GM18499 (cell line): ENCODE results near the gene TUT4.

ENCODE experiments used
- ATAC-seq: cut with Tn5 transposase; IDR thresholded peaks from one replicate; pipeline ENCODE4 v1.9.1; 2021; ENCODE audit warnings: moderate number of reproducible peaks; ENCODE audit not compliant: insufficient read depth, unreplicated experiment

The TUT4 gene

GRCh38 chr1:52420713-52421112, 132.2 kb downstream of the TUT4 start:
- no peak for ATAC-seq

GRCh38 chr1:52416811-52417210, 136.1 kb downstream of the TUT4 start:
- ATAC-seq = no peak

DNA sequence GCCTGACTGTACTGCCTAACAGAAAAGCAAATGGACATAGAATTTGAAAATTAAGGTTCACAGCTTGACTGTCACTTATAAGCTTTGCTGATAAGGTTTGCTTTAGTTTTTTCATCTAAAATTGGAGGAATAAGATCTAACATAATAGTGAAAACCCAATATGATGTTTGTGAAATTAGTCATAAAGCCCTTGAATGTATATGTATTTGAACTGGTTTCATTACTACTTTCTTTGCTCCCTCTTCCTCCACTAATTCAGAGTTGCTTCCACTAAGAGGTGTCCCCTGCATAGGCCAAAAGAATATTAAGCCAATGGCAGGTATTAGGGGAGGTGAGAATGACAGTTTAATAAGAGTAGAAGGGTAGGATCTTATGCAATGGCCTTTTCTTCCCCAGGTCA, 137.9 kb downstream of the TUT4 start:
- no peak for ATAC-seq

GRCh38 chr1:52413410-52413989, 139.4 kb downstream of the TUT4 start:
- no peak for ATAC-seq

GRCh38 chr1:52404975-52405338, 147.9 kb downstream of the TUT4 start:
- ATAC-seq = no peak

- ATAC-seq = peak; percentile 66
Observed at GRCh38 chr1:52404116-52404974, 148.5 kb downstream of the TUT4 start, which contains the start of the genes ORC1 and PRPF38A. Gene ORC1, minus strand, starts transcription at chr1:52404423. Its CDS starts 2,200 bp downstream, at chr1:52402223. Gene PRPF38A, plus strand, starts transcription at chr1:52404602. Its CDS starts 148 bp downstream, at chr1:52404750.

- ATAC-seq = peak; percentile 21
Observed at GRCh38 chr1:52403566-52404115, 149.3 kb downstream of the TUT4 start.

DNA sequence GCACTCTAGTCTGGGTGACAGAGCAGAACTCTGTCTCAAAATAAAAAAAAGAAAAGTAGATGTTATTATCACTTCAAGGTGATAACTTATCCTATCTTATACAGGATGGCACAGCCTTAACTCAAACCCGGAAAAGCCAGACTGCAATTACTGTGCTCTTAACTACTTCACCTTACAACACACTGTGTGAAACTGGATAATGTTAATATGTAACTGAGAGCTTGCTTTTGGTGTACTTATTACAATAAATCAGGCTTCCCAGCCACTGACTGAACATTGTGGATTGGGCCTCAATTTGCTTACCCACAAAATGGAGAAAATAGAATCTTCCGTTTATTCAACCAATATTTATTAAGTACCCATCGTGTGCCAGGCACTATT, 150.0 kb downstream of the TUT4 start:
- ATAC-seq = no peak

DNA sequence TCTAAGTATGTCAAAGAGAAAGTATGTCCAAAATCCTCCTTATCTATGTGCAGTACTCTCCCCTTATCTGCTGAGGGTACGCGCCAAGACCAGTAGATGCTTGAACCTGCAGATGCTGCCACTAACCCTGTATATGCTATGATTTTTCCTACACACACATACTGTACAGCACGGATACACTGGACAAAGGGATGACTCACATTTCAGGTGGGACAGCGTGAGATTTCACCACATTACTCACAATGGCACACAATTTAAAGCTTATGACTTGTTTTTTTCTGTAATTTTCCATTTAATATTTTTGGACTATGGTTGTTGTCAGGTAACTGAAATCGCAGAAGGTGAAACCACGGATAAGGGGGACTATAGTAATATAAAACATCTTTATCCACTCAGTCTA, 152.8 kb downstream of the TUT4 start:
- ATAC-seq = no peak

- no peak for ATAC-seq
Observed at GRCh38 chr1:52399629-52400028, 153.3 kb downstream of the TUT4 start.

DNA sequence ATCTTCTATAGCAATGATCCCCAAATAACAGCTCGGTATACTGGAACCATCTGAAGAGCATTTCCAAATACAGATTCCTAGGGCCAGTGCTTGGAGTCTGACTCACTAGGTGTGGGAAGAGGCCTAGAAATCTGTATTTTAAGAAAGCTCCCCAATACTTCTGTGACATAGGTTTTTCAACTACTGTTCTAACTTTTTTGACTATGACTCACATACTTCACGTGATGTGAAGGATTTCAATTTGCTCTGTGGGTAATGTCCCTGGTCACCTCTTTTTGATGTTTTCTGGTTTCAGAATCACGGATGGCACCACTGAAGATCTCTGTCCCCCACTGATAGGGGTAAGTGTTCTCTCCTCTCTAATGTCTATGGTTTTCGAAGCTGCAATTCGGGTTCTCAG, 159.7 kb downstream of the TUT4 start:
- no peak for ATAC-seq

- no peak for ATAC-seq
Observed at GRCh38 chr1:52386458-52386857, 166.4 kb downstream of the TUT4 start.

GRCh38 chr1:52385376-52385775, 167.5 kb downstream of the TUT4 start:
- no peak for ATAC-seq
